H1 (cell line): ENCODE results near the gene KANSL1. TPM values are rescaled to one million over a fixed set of nuclear protein-coding genes. Genes with fewer than 3 reads are reported as not detected.

ENCODE experiments used
- CTCF ChIA-PET: fragments of 300-600 bp; sonication (Branson Sonifier 250); formaldehyde crosslinking; loops from one replicate; lab custom pipeline; 2021; ENCODE audit not compliant: partially characterized antibody; lab: Charles Lee
- POLR2A ChIA-PET: fragments of 300-600 bp; sonication (Branson Sonifier 250); formaldehyde crosslinking; loops from one replicate; lab custom pipeline; 2021; ENCODE audit warnings: inconsistent platforms; ENCODE audit not compliant: partially characterized antibody; lab: Charles Lee
- DNase-seq, 2 experiments: peaks; one replicate each; pipeline versions ENCODE4 v3.0.0 to v3.0.0-alpha.2; 2010 to 2022; ENCODE audit warnings: low spot score in 2 of 2, low read depth in 1 of 2, mixed read lengths in 1 of 2
- FAIRE-seq: peaks from 2 replicates; lab custom pipeline; 2011; peaks lifted over from hg19 to GRCh38; lab: Jason Lieb, UNC
- H2AFZ ChIP-seq: 2 replicates; pipeline ENCODE4 v1.8.1; 2012; ENCODE audit warnings: low read length, inconsistent platforms
- H2AK5ac ChIP-seq: 2 replicates; pipeline ENCODE4 v1.6.1; 2013; ENCODE audit warnings: low read depth, low read length
- H2BK120ac ChIP-seq: replicated peaks from 2 replicates; pipeline ENCODE3; 2013; ENCODE audit warnings: low read depth, low read length, inconsistent platforms
- H2BK12ac ChIP-seq: 2 replicates; pipeline ENCODE4 v1.6.1; 2013; ENCODE audit warnings: low read depth, low read length
- H2BK15ac ChIP-seq: 2 replicates; pipeline ENCODE4 v1.6.1; 2013; ENCODE audit warnings: low read length
- H2BK20ac ChIP-seq: 2 replicates; pipeline ENCODE4 v1.6.1; 2013; ENCODE audit warnings: low read length
- H2BK5ac ChIP-seq: 2 replicates; pipeline ENCODE4 v1.6.1; 2013; ENCODE audit warnings: low read depth, low read length
- H3K14ac ChIP-seq: 2 replicates; pipeline ENCODE4 v1.6.1; 2013; ENCODE audit warnings: inconsistent platforms; ENCODE audit not compliant: insufficient read length
- H3K18ac ChIP-seq: 2 replicates; pipeline ENCODE4 v1.6.1; 2013; ENCODE audit warnings: low read length; ENCODE audit errors: extremely low read depth
- H3K23ac ChIP-seq: 2 replicates; pipeline ENCODE4 v1.6.1; 2013; ENCODE audit warnings: inconsistent platforms; ENCODE audit not compliant: insufficient read length
- H3K23me2 ChIP-seq: 2 replicates; pipeline ENCODE4 v1.6.1; 2013; ENCODE audit warnings: low read depth, low read length
- H3K27ac ChIP-seq: 2 replicates; pipeline ENCODE4 v1.6.1; 2011; ENCODE audit warnings: low read depth, low read length, inconsistent platforms
- H3K27me3 ChIP-seq, 4 experiments: replicated peaks in 1 of 4; 1 replicate in 1 of 4; 2 replicates in 3 of 4; pipeline versions ENCODE4 v1.6.1 to v1.8.1; 2011 to 2013; ENCODE audit warnings: low read length in 3 of 4, mild to moderate bottlenecking in 3 of 4, inconsistent platforms in 2 of 4, mixed read lengths in 2 of 4, moderate library complexity in 1 of 4; ENCODE audit not compliant: control insufficient read depth in 3 of 4, insufficient read depth in 3 of 4; ENCODE audit errors: extremely low read depth in 1 of 4
- H3K36me3 ChIP-seq, 4 experiments: 2 replicates each; pipeline versions ENCODE4 v1.6.1 to v1.8.1; 2011 to 2013; ENCODE audit warnings: mild to moderate bottlenecking in 4 of 4, low read length in 3 of 4, moderate library complexity in 2 of 4, control low read depth in 1 of 4, inconsistent platforms in 1 of 4; ENCODE audit not compliant: insufficient read depth in 4 of 4, control insufficient read depth in 2 of 4
- H3K4ac ChIP-seq: replicated peaks from 2 replicates; pipeline ENCODE3; 2013; ENCODE audit warnings: low read length, low read depth, mixed read lengths, inconsistent platforms; ENCODE audit not compliant: insufficient read length
- H3K4me1 ChIP-seq, 4 experiments: replicated peaks in 1 of 4; 1 replicate in 1 of 4; 2 replicates in 3 of 4; pipeline versions ENCODE4 v1.6.1 to v1.8.1; 2011 to 2013; ENCODE audit warnings: low read length in 3 of 4, inconsistent platforms in 2 of 4, mixed read lengths in 1 of 4; ENCODE audit not compliant: insufficient read depth in 4 of 4, control insufficient read depth in 3 of 4
- H3K4me2 ChIP-seq, 2 experiments: 2 replicates each; pipeline versions ENCODE4 v1.6.1 to v1.8.1; 2011 to 2013; ENCODE audit warnings: low read depth in 2 of 2, low read length in 2 of 2, control low read depth in 1 of 2, inconsistent platforms in 1 of 2, mild to moderate bottlenecking in 1 of 2; ENCODE audit not compliant: insufficient read depth in 1 of 2
- H3K4me3 ChIP-seq, 4 experiments: fragments of 200-600, 300-600 bp in 1 of 4; sonication (generic), shearing (Covaris generic), sonication (Bioruptor Twin) in 1 of 4; 2 replicates each; pipeline versions ENCODE4 v1.5.1 to v1.8.1; 2011 to 2016; ENCODE audit warnings: low read length in 4 of 4, low read depth in 3 of 4, control low read depth in 2 of 4, inconsistent platforms in 2 of 4, mild to moderate bottlenecking in 2 of 4, mixed read lengths in 1 of 4, moderate library complexity in 1 of 4; ENCODE audit not compliant: insufficient read depth in 2 of 4; ENCODE audit errors: extremely low read depth in 1 of 4
- H3K56ac ChIP-seq: replicated peaks from 2 replicates; pipeline ENCODE3; 2013; ENCODE audit warnings: low read depth, mild to moderate bottlenecking, mixed read lengths, low read length, inconsistent platforms; ENCODE audit not compliant: insufficient read length
- H3K79me1 ChIP-seq: 2 replicates; pipeline ENCODE4 v1.6.1; 2013; ENCODE audit warnings: low read depth, low read length, control low read depth
- H3K79me2 ChIP-seq, 2 experiments: 2 replicates each; pipeline versions ENCODE4 v1.6.1 to v1.8.1; 2012 to 2013; ENCODE audit warnings: low read length in 2 of 2, mild to moderate bottlenecking in 2 of 2, inconsistent platforms in 1 of 2; ENCODE audit not compliant: insufficient read depth in 2 of 2, control insufficient read depth in 1 of 2
- H3K9ac ChIP-seq, 4 experiments: replicated peaks in 1 of 4; 1 replicate in 1 of 4; 2 replicates in 3 of 4; pipeline versions ENCODE4 v1.6.1 to v1.8.1; 2011 to 2013; ENCODE audit warnings: low read depth in 3 of 4, low read length in 3 of 4, control low read depth in 2 of 4, mild to moderate bottlenecking in 2 of 4, moderate library complexity in 2 of 4, inconsistent platforms in 1 of 4; ENCODE audit errors: extremely low read depth in 1 of 4
- H3K9me3 ChIP-seq, 2 experiments: 2 replicates each; pipeline versions ENCODE4 v1.6.1 to v1.8.1; 2012 to 2013; ENCODE audit warnings: mild to moderate bottlenecking in 2 of 2, moderate library complexity in 2 of 2, control low read depth in 1 of 2, inconsistent platforms in 1 of 2, low read depth in 1 of 2, low read length in 1 of 2, mixed read lengths in 1 of 2; ENCODE audit not compliant: insufficient read depth in 2 of 2
- H4K20me1 ChIP-seq, 2 experiments: replicated peaks in 1 of 2; 2 replicates each; pipeline versions ENCODE3 to v1.8.1; 2011 to 2013; ENCODE audit warnings: inconsistent platforms in 2 of 2, low read length in 2 of 2, mild to moderate bottlenecking in 1 of 2; ENCODE audit not compliant: insufficient read depth in 2 of 2, control insufficient read depth in 1 of 2
- H4K5ac ChIP-seq: 2 replicates; pipeline ENCODE4 v1.6.1; 2013; ENCODE audit warnings: low read length, low read depth, mixed read lengths, inconsistent platforms; ENCODE audit not compliant: insufficient read length
- H4K8ac ChIP-seq: 2 replicates; pipeline ENCODE4 v1.8.0; 2013; ENCODE audit warnings: mild to moderate bottlenecking, moderate library complexity, low read length, inconsistent platforms; ENCODE audit not compliant: insufficient read depth; ENCODE audit errors: extremely low read depth
- H4K91ac ChIP-seq: replicated peaks from 2 replicates; pipeline ENCODE3; 2013; ENCODE audit warnings: low read length, mixed read lengths, inconsistent platforms; ENCODE audit not compliant: insufficient read length
- HDAC2 ChIP-seq, 2 experiments: fragments of 300-600 bp in 1 of 2; sonication (generic) in 1 of 2; IDR thresholded peaks; 2 replicates each; pipeline ENCODE4 v1.6.1; 2011 to 2012; ENCODE audit warnings: low read depth in 2 of 2, low read length in 2 of 2, mild to moderate bottlenecking in 2 of 2, moderate library complexity in 2 of 2, borderline replicate concordance in 1 of 2, inconsistent platforms in 1 of 2
- KDM1A ChIP-seq: fragments of 200-600, 300-600 bp; sonication (generic); IDR thresholded peaks from 2 replicates; pipeline ENCODE4 v1.7.1; 2016; ENCODE audit warnings: mild to moderate bottlenecking, low read length, borderline replicate concordance
- KDM5A ChIP-seq: fragments of 200-600 bp; IDR thresholded peaks from 2 replicates; pipeline ENCODE4 v1.7.1; 2012; ENCODE audit warnings: mild to moderate bottlenecking, low read length, inconsistent platforms, mixed read lengths
- MAX ChIP-seq: IDR thresholded peaks from 2 replicates; pipeline ENCODE4 v1.6.1; 2012; ENCODE audit warnings: inconsistent platforms
- POLR2A ChIP-seq, 2 experiments: IDR thresholded peaks; 1 replicate in 1 of 2; 2 replicates in 1 of 2; pipeline ENCODE4 v1.6.1; 2011; ENCODE audit warnings: low read depth in 2 of 2, low read length in 2 of 2, mild to moderate bottlenecking in 2 of 2; ENCODE audit errors: control extremely low read depth in 1 of 2
- RFX5 ChIP-seq: IDR thresholded peaks from 2 replicates; pipeline ENCODE4 v1.6.1; 2011; ENCODE audit warnings: low read depth, low read length, improper control_type of control experiment, borderline replicate concordance
- RNF2 ChIP-seq: fragments of 200-900, 300-1000 bp; sonication (generic); IDR thresholded peaks from 2 replicates; pipeline ENCODE4 v1.7.1; 2016; ENCODE audit warnings: borderline replicate concordance, low read depth, mild to moderate bottlenecking, antibody characterized with exemption, low read length; ENCODE audit not compliant: poor library complexity, severe bottlenecking; ENCODE audit errors: missing control alignments
- SP1 ChIP-seq: IDR thresholded peaks from 2 replicates; pipeline ENCODE4 v1.6.1; 2011; ENCODE audit warnings: low read depth, low read length
- SP4 ChIP-seq: IDR thresholded peaks from 2 replicates; pipeline ENCODE4 v1.6.1; 2012; ENCODE audit warnings: low read length, inconsistent platforms
- TEAD4 ChIP-seq: IDR thresholded peaks from 2 replicates; pipeline ENCODE4 v1.6.1; 2012; ENCODE audit warnings: low read depth, low read length, inconsistent platforms, mixed read lengths
- WGBS, 2 experiments: shearing (Covaris generic) in 1 of 2; methylation state at CpG; one replicate each; pipeline versions ENCODE4 v1.1.6 to v1.1.7; 2013 to 2015; ENCODE audit warnings: low lambda C conversion rate in 2 of 2, mixed read lengths in 2 of 2, inconsistent platforms in 1 of 2, low coverage in 1 of 2, missing lambda C conversion rate in 1 of 2; ENCODE audit not compliant: insufficient replicate concordance in 2 of 2, insufficient coverage in 1 of 2, insufficient read length in 1 of 2; ENCODE audit errors: extremely low coverage in 1 of 2, missing lambda C conversion rate in 1 of 2; 5-methylcytosine and 5-hydroxymethylcytosine counted together
- polyA plus RNA-seq, 7 experiments: library from polyadenylated mRNA; depleted of rRNA in 3 of 7; stranded (reverse) in 5 of 7; unstranded in 2 of 7; fragments of >200 nt in 5 of 7; fragments of 200-250 nt in 2 of 7; gene quantifications; 1 replicate in 5 of 7; 2 replicates in 1 of 7; 4 replicates in 1 of 7; pipeline versions ENCODE4 v1.2.1 to v1.2.3, GENCODE V29; 2011 to 2013; ENCODE audit warnings: missing spikeins in 2 of 7, mixed read lengths in 2 of 7
- total RNA-seq: library from RNA; stranded (reverse); fragmentation: NEBNext Ultra II Directional; extraction: Animal tissue kit (Norgen Biotek cat#: 25700); gene quantifications from 2 replicates; pipeline ENCODE4 v1.2.1, GENCODE V29; 2021

Gene KANSL1
- total and polyA plus RNA-seq, 2 of the 8 experiments (the other 6 are each of a cell fraction or from before 2014, with no cell fraction given): 34.0 to 128 TPM

- Histone ChIP-seq H3K79me1 (no peaks in the 10 kb centered on the region; the same call in 1 of the 2 replicates), H3K9me3 (no peaks in the 10 kb centered on the region), H3K4me2 (no peak overlapping the region), H3K23ac (no peak overlapping the region), H2BK5ac (no peak overlapping the region), H3K79me2 (peaks cover 0 to 14% of the 10 kb centered on the region in 2 experiments; a peak in 1 of 4 replicates), H2BK15ac (no peak overlapping the region), H3K14ac (no peak overlapping the region), H2BK12ac (no peak overlapping the region), H3K23me2 (no peaks in the 10 kb centered on the region), H2BK120ac (no peak overlapping the region), H3K9ac (no peak overlapping the region), H2AK5ac (no peak overlapping the region), H2AFZ (no peak overlapping the region), H4K20me1 (peaks cover 0 to 5% of the 10 kb centered on the region in 2 experiments), H3K27ac (no peak overlapping the region), H3K56ac (no peak overlapping the region), H3K4me3 (no peak overlapping the region), H4K8ac (no peak overlapping the region), H3K27me3 (no peaks in the 10 kb centered on the region), H3K4me1 (no peaks in the 10 kb centered on the region), H3K4ac (no peak overlapping the region), H3K36me3 (peaks cover 28 to 59% (median 39%) of the 10 kb centered on the region in 4 experiments), H4K91ac (no peak overlapping the region), H3K18ac (no peak overlapping the region), H4K5ac (no peak overlapping the region), H2BK20ac (no peak overlapping the region)
- TF ChIP-seq KDM5A (no peak), TEAD4 (no peak), POLR2A (IDR thresholded peaks at IDR 0.05; ENCODE audit: control extremely low read depth in 1 of 2, low read depth in 2 of 2, low read length in 2 of 2) (no peak), MAX (no peak), RNF2 (no peak), SP4 (no peak), HDAC2 (IDR thresholded peaks at IDR 0.05; ENCODE audit: borderline replicate concordance in 1 of 2, low read depth in 2 of 2, low read length in 2 of 2) (no peak), SP1 (no peak), KDM1A (no peak), RFX5 (no peak)
- no peak for FAIRE-seq
- 83% methylated on average over 1 of the region's 1 CpG; no CpG with 5 or more reads in 1 of the 2 experiments for WGBS, 2 experiments
- ChIA-PET CTCF (interaction anchor here (0.6 to 6.2 kb wide), 3 partner anchors 11 to 398 kb away, joined by 3 to 56 read pairs (median 3); no protein-coding TSS in a partner anchor), POLR2A (no interaction called here)
- no peak for DNase-seq
Observed at GRCh38 chr17:46046957-46047356, 146.3 kb downstream of the KANSL1 start.
